ENCODE results near the gene PGGHG.
"Not testable (repeated sequence)": the region's sequence is repeated elsewhere in the genome, so short reads cannot be mapped to it uniquely, and the experiment has no call there.

Gene PGGHG

DNA sequence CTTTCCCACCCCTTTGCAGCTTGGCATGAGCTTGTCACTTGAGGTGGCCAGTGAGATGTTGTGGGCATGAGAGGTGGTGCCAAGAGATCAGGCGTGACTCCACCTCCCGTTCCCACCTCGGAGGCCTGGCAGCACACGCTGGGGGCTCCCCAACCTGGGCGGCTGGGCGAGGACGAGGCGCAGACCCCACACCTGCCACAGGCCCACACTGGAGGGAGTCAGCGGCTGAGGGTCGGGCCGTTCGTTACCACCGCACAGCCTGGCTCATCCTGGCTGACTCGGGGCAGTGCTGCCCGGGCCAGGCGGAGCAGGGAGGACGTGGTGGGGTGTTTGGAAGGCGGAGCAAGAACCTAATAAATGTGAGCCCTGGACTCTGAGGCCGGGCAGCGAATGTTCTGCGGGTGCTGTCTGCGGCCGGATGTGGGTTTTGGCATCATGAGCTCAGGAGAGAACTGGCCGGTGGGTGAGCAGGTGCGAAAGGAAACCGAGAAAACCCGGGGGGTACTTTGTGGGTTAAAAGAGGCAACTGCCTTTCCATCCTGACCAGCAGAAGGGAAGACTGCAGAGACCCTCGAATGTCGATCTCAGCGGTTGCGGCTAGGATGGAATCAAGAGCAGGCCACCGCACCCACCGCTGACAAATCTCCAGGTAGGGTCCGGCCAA is 41.9 kb downstream of the PGGHG start:
- no peak overlapping the region for H3K27ac ChIP-seq (ENCODE audit: low read depth, low read length)
- no peak overlapping the region for H3K9ac ChIP-seq (ENCODE audit: low read length in 5 of 5)
- H3K36me3 ChIP-seq (ENCODE audit: control insufficient read depth in 5 of 5, insufficient read depth in 5 of 5, low read length in 5 of 5), result no peaks in the 10 kb centered on the region
- H3K4me3 ChIP-seq (ENCODE audit: low read depth in 1 of 5, low read length in 5 of 5), result no peak overlapping the region
- no peaks in the 10 kb centered on the region for H3K9me3 ChIP-seq (ENCODE audit: control insufficient read depth in 5 of 5, low read length in 5 of 5)
- peaks cover 5 to 31% (median 25%) of the 10 kb centered on the region in 5 donors for H3K4me1 ChIP-seq (ENCODE audit: control insufficient read depth in 5 of 5, insufficient read depth in 5 of 5, low read length in 5 of 5)
- no peaks in the 10 kb centered on the region for H3K27me3 ChIP-seq (ENCODE audit: control insufficient read depth in 5 of 5, insufficient read depth in 4 of 5, low read length in 5 of 5)

DNA sequence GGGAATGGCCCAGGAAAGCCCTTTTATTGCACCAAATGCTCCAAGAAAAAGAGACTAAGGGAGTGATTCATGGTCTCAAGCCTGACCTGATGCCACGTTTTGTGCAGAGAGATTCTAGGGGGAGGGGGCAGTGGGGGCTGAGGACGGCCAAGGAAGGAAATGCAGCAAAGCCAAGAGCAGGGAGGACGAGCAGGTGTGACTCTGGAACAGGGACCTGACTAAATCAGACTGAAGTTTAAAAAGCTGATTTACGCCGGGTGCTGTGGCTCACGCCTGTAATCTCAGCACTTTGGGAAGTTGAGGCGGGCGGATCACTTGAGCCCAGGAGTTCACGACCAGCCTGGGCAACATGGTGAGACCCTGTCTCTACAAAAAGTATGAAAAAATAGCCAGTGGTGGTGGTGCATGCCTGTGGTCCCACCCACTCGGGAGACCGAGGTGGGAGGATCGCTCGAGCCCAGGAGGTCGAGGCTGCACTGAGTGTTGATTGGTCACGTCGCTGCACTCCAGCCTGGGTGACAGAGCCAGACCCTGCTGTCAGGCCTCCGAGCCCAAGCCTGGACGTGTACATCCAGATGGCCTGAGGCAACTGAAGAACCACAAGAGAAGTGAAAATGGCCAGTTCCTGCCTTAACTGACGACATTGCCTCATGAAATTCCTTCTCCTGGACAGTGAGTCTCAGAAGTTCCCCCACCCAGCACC is 42.6 kb downstream of the PGGHG start:
- Histone ChIP-seq H3K36me3 (ENCODE audit: control insufficient read depth in 5 of 5, insufficient read depth in 5 of 5, low read length in 5 of 5) (no peaks in the 10 kb centered on the region), H3K9me3 (ENCODE audit: control insufficient read depth in 5 of 5, low read length in 5 of 5) (no peaks in the 10 kb centered on the region), H3K4me1 (ENCODE audit: control insufficient read depth in 5 of 5, insufficient read depth in 5 of 5, low read length in 5 of 5) (peaks cover 5 to 31% (median 25%) of the 10 kb centered on the region in 5 donors), H3K9ac (ENCODE audit: low read length in 5 of 5) (no peak overlapping the region), H3K27me3 (ENCODE audit: control insufficient read depth in 5 of 5, insufficient read depth in 4 of 5, low read length in 5 of 5) (no peaks in the 10 kb centered on the region), H3K27ac (ENCODE audit: low read depth, low read length) (no peak overlapping the region), H3K4me3 (ENCODE audit: low read depth in 1 of 5, low read length in 5 of 5) (no peak overlapping the region)

DNA sequence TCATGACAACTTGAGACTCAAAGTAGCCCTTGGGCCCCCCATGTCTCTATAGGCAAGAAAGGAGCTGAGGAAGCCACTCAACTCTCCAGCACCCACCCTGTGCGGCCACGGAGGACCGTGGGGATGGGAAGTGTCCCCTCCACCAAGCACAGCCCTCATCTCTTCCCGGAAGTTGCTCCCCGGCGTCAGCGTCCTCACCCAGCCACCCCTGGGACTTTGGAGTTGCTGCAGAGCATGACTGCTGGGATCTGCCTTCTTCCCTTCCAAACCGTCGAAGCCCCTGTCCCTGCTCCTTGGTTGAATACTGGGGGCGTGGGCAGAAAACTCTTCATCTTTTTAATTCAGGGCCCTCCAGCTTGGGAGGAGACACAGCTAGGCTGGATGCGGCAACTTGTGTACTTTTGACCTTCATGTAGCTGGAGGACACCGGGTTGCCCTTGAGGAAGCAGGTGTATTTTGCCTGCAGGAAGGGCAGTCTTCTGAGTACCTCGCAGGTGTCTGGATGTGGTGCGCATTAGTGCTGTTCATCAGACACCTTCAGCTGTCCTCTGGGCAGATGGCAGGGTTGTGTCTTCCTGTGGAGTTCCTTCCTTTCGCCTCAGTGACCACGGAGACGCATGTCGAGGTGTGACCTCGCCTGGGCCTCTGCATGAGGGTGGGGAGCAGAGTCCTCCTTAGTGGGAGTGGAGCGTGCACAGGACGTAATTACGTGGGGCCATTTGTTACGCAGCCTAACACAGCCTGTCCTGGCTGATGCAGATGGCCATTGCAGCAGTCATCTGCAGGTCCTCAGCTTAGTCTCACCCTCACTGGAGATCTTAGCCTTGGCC is 43.9 kb downstream of the PGGHG start:
- no peak overlapping the region for H3K9ac ChIP-seq (ENCODE audit: low read length in 5 of 5)
- H3K27ac ChIP-seq (ENCODE audit: low read depth, low read length), result no peak overlapping the region
- H3K4me3 ChIP-seq (ENCODE audit: low read depth in 1 of 5, low read length in 5 of 5), result no peak overlapping the region
- H3K9me3 ChIP-seq (ENCODE audit: control insufficient read depth in 5 of 5, low read length in 5 of 5), result no peaks in the 10 kb centered on the region
- no peaks in the 10 kb centered on the region for H3K36me3 ChIP-seq (ENCODE audit: control insufficient read depth in 5 of 5, insufficient read depth in 5 of 5, low read length in 5 of 5)
- peaks cover 7 to 23% (median 17%) of the 10 kb centered on the region in 5 donors for H3K4me1 ChIP-seq (ENCODE audit: control insufficient read depth in 5 of 5, insufficient read depth in 5 of 5, low read length in 5 of 5)
- no peaks in the 10 kb centered on the region for H3K27me3 ChIP-seq (ENCODE audit: control insufficient read depth in 5 of 5, insufficient read depth in 4 of 5, low read length in 5 of 5)

DNA sequence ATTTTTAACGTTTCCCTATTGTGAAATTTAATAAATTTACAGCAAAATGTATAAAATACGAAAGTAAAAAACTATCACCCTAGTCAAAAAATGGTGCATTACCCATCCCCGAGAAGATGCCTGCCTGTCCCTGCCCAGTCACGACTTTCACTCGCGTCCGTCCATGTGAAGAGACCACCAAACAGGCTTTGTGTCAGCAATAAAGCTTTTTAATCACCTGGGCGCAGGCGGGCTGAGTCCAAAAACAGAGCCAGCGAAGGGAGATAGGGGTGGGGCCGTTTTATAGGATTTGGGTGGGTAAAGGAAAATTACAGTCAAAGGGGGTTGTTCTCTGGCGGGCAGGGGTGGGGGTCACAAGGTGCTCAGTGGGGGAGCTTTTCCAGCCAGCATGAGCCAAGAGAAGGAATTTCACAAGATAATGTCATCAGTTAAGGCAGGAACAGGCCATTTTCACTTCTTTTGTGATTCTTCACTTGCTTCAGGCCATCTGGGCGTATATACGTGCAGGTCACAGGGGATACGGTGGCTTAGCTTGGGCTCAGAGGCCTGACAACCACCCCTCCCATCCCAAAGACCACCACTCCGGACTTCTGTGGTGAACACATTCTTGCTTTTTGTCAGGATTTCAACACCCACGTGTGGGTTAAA is 44.8 kb downstream of the PGGHG start:
- H3K9me3 ChIP-seq (ENCODE audit: control insufficient read depth in 5 of 5, low read length in 5 of 5); H3K27me3 ChIP-seq (ENCODE audit: control insufficient read depth in 5 of 5, insufficient read depth in 4 of 5, low read length in 5 of 5); H3K4me3 ChIP-seq (ENCODE audit: low read depth in 1 of 5, low read length in 5 of 5); H3K9ac ChIP-seq (ENCODE audit: low read length in 5 of 5); H3K27ac ChIP-seq (ENCODE audit: low read depth, low read length); H3K36me3 ChIP-seq (ENCODE audit: control insufficient read depth in 5 of 5, insufficient read depth in 5 of 5, low read length in 5 of 5): not testable (repeated sequence)
- peaks cover 7 to 23% (median 17%) of the 10 kb centered on the region in 5 donors for H3K4me1 ChIP-seq (ENCODE audit: control insufficient read depth in 5 of 5, insufficient read depth in 5 of 5, low read length in 5 of 5)

DNA sequence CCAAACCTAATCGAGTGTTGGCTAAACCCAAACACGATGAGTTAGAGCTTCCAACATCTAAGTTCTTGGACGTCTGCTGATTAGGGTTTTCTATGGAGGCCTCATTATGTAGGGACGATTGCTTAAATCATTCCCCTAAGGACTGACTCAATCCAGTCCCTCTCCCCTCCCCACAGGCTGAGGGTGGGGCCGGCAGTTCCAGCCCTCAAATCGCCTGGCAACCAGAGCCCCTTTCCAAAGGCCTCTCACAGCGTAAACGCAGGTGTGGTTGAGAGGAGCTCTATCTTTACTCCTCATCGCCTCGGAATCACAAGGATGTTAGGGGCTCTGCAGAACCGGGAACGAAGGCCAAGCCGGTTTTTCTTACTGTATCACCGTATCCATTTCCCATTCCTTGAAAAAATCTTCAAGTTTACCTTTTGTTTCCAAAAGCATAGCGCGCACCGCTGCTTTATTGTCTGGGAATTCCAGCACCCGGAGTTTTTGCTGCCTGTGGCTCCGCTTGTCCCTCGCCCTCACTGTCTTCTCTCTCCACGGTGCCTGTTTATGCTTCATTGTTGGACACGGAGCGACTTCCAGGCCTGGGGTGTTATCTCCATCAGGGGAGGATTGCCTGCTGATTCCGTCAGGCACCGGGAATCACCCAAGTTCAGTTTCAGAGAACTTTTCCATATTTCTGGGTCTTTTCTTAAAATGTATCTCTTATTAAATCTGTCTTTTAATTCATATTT is 45.5 kb downstream of the PGGHG start:
- Histone ChIP-seq H3K9ac (ENCODE audit: low read length in 5 of 5) (peak overlapping the region in 1 of 5 donors; percentile 41), H3K4me1 (ENCODE audit: control insufficient read depth in 5 of 5, insufficient read depth in 5 of 5, low read length in 5 of 5) (peaks cover 7 to 23% (median 17%) of the 10 kb centered on the region in 5 donors), H3K9me3 (ENCODE audit: control insufficient read depth in 5 of 5, low read length in 5 of 5) (no peaks in the 10 kb centered on the region), H3K36me3 (ENCODE audit: control insufficient read depth in 5 of 5, insufficient read depth in 5 of 5, low read length in 5 of 5) (no peaks in the 10 kb centered on the region), H3K27ac (ENCODE audit: low read depth, low read length) (no peak overlapping the region), H3K27me3 (ENCODE audit: control insufficient read depth in 5 of 5, insufficient read depth in 4 of 5, low read length in 5 of 5) (no peaks in the 10 kb centered on the region), H3K4me3 (ENCODE audit: low read depth in 1 of 5, low read length in 5 of 5) (no peak overlapping the region)

DNA sequence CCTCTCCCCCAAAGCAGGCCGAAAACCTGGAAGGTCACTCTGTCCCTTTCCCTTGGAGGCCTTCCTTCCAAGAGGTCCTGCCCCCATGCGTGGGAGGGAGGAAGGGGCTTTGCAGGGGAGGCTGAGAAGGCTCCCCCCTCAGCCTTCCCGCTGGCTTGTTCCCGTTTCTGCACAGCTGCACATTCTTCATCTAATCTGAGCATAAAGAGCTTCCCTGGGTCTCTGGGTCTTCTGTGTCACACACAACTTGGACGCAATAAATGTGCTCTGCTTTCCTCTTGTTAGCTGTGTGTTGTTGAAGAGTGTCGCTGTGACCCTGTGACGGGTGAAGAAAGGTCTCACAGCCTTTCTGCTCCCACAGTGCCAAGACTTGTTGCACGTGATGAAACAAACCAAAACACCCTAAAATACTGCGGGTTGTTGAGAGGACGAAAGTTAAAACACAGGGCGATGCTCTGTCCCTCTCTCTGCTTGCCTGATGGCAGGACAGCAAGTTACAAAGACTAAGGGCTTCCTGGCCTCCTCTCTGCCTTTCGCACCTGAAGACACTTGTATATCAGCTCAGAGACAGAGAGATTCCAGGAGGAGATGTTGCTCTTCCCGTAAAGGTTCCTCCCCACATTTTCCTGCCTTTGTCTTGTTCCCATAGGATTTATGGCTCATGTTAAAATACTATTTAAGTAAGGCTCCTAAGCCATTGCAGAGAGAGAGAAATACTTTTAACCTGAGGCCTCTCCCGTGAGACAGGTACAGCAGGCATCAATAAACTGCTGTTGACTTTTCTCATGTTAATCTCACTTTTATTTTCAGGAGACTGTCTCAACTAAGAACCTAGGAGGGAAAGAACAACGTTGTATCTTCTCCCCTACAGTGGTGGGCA is 47.1 kb downstream of the PGGHG start:
- Histone ChIP-seq H3K36me3 (ENCODE audit: control insufficient read depth in 5 of 5, insufficient read depth in 5 of 5, low read length in 5 of 5) (no peaks in the 10 kb centered on the region), H3K27ac (ENCODE audit: low read depth, low read length) (peak overlapping the region; percentile 52), H3K9ac (ENCODE audit: low read length in 5 of 5) (peak overlapping the region in 3 of 5 donors; percentile 28 to 39 (median 33)), H3K4me3 (ENCODE audit: low read depth in 1 of 5, low read length in 5 of 5) (no peak overlapping the region), H3K4me1 (ENCODE audit: control insufficient read depth in 5 of 5, insufficient read depth in 5 of 5, low read length in 5 of 5) (peaks cover 7 to 23% (median 17%) of the 10 kb centered on the region in 5 donors), H3K27me3 (ENCODE audit: control insufficient read depth in 5 of 5, insufficient read depth in 4 of 5, low read length in 5 of 5) (no peaks in the 10 kb centered on the region), H3K9me3 (ENCODE audit: control insufficient read depth in 5 of 5, low read length in 5 of 5) (no peaks in the 10 kb centered on the region)

DNA sequence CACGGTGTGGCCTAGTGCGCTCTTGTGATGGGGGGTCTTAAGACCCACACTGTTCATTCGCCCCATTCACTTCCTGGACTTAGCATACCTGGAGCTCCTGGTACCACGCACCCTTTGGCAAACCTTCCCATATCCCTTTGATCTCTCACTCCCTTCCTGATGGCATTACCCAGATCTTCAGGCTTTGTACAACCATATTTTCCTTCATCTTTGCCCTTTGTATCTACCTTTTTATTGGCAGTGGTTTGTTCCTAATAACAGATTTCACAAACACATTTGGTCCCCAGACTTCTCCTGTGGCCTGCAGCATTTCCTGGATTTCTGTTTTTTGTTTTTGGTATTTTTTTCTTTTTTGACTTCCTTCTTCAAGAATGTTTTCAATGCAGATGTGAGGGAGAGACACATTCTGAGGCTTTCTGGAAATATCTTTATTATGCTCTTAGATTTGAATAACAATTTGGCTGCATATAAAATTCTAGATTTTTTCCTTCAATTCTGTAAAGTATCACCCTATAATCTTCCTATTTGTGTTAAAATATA is 47.8 kb downstream of the PGGHG start:
- H3K4me1 ChIP-seq (ENCODE audit: control insufficient read depth in 5 of 5, insufficient read depth in 5 of 5, low read length in 5 of 5), result peaks cover 7 to 23% (median 17%) of the 10 kb centered on the region in 5 donors
- H3K4me3 ChIP-seq (ENCODE audit: low read depth in 1 of 5, low read length in 5 of 5), result no peak overlapping the region
- peak overlapping the region; percentile 52 for H3K27ac ChIP-seq (ENCODE audit: low read depth, low read length)
- no peak overlapping the region for H3K9ac ChIP-seq (ENCODE audit: low read length in 5 of 5)
- no peaks in the 10 kb centered on the region for H3K9me3 ChIP-seq (ENCODE audit: control insufficient read depth in 5 of 5, low read length in 5 of 5)
- H3K27me3 ChIP-seq (ENCODE audit: control insufficient read depth in 5 of 5, insufficient read depth in 4 of 5, low read length in 5 of 5), result no peaks in the 10 kb centered on the region
- H3K36me3 ChIP-seq (ENCODE audit: control insufficient read depth in 5 of 5, insufficient read depth in 5 of 5, low read length in 5 of 5), result no peaks in the 10 kb centered on the region

DNA sequence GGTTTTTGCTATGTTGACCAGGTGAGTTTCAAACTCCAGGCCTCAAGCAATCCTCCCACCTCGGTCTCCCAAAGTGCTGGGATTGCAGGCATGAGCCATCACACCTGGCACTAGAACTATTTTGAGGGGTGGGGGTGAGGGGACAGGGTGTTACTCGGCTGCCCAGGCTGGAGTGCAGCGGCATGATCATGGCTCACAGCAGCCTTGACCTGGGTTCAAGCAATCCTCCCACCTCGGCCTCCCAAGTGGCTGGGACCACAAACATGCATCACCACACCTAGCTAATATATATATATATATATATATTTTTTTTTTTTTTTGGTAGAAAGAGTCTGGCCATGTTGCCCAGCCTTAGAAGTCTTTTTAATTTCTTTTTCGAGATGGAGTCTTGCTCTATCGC is 48.8 kb downstream of the PGGHG start:
- no peak overlapping the region for H3K4me3 ChIP-seq (ENCODE audit: low read depth in 1 of 5, low read length in 5 of 5)
- no peaks in the 10 kb centered on the region for H3K9me3 ChIP-seq (ENCODE audit: control insufficient read depth in 5 of 5, low read length in 5 of 5)
- H3K36me3 ChIP-seq (ENCODE audit: control insufficient read depth in 5 of 5, insufficient read depth in 5 of 5, low read length in 5 of 5), result no peaks in the 10 kb centered on the region
- peaks cover 7 to 23% (median 17%) of the 10 kb centered on the region in 5 donors for H3K4me1 ChIP-seq (ENCODE audit: control insufficient read depth in 5 of 5, insufficient read depth in 5 of 5, low read length in 5 of 5)
- no peak overlapping the region for H3K27ac ChIP-seq (ENCODE audit: low read depth, low read length)
- H3K9ac ChIP-seq (ENCODE audit: low read length in 5 of 5), result no peak overlapping the region
- H3K27me3 ChIP-seq (ENCODE audit: control insufficient read depth in 5 of 5, insufficient read depth in 4 of 5, low read length in 5 of 5), result no peaks in the 10 kb centered on the region

Data from subcutaneous abdominal adipose tissue (tissue), 5 donors.